SK-N-SH (cell line): Measurements from ENCODE around the gene FGD2.

Experiments used
- CHD2 ChIP-seq: fragments of 150-350 bp; IDR thresholded peaks from 2 replicates; pipeline ENCODE4 v1.6.1; 2018; ENCODE audit warnings: low read length; ENCODE audit not compliant: partially characterized antibody
- ELF1 ChIP-seq: IDR thresholded peaks from 2 replicates; pipeline ENCODE4 v1.4.0; 2012
- FOXM1 ChIP-seq: IDR thresholded peaks from 2 replicates; pipeline ENCODE4 v1.4.0; 2012; ENCODE audit warnings: low read depth, mild to moderate bottlenecking
- NRF1 ChIP-seq: IDR thresholded peaks from 2 replicates; pipeline ENCODE4 v1.6.1; 2012; ENCODE audit warnings: low read depth, mild to moderate bottlenecking, low read length
- PBX3 ChIP-seq: IDR thresholded peaks from 2 replicates; pipeline ENCODE4; 2012
- POLR2AphosphoS5 ChIP-seq: IDR thresholded peaks from 2 replicates; pipeline ENCODE4 v1.6.1; 2012; ENCODE audit warnings: low read depth, low read length
- RAD21 ChIP-seq: IDR thresholded peaks from 2 replicates; pipeline ENCODE4 v1.6.1; 2012; ENCODE audit warnings: mild to moderate bottlenecking, low read length
- RCOR1 ChIP-seq: fragments of 150-350 bp; IDR thresholded peaks from 2 replicates; pipeline ENCODE4 v1.6.1; 2017; ENCODE audit warnings: antibody characterized with exemption, low read length
- RXRA ChIP-seq: IDR thresholded peaks from 2 replicates; pipeline ENCODE4 v1.4.0; 2012; ENCODE audit warnings: low read depth, mild to moderate bottlenecking, borderline replicate concordance
- USF2 ChIP-seq: fragments of 150-350 bp; IDR thresholded peaks from 2 replicates; pipeline ENCODE4 v1.6.1; 2017; ENCODE audit warnings: antibody characterized with exemption, low read length, low read depth, borderline replicate concordance
- YY1 ChIP-seq: IDR thresholded peaks from 2 replicates; pipeline ENCODE4 v1.4.0; 2012; ENCODE audit warnings: low read depth, mild to moderate bottlenecking
- TF ChIP-seq, protein P1 (sequence below): IDR thresholded peaks from 2 replicates; pipeline ENCODE4 v1.4.0; 2012; ENCODE audit warnings: low read depth, borderline replicate concordance
- TF ChIP-seq, protein P2 (sequence below): fragments of 200-600 bp; sonication (generic); IDR thresholded peaks from 2 replicates; pipeline ENCODE4 v1.6.1; 2017; ENCODE audit warnings: antibody characterized with exemption, mild to moderate bottlenecking, moderate library complexity

- TF ChIP-seq YY1 (no peak), USF2 (no peak), PBX3 (no peak), RCOR1 (no peak), FOXM1 (no peak), RXRA (no peak), CHD2 (no peak), NRF1 (no peak), ELF1 (no peak), RAD21 (no peak), POLR2AphosphoS5 (no peak)
- TF ChIP-seq, protein P1, sequence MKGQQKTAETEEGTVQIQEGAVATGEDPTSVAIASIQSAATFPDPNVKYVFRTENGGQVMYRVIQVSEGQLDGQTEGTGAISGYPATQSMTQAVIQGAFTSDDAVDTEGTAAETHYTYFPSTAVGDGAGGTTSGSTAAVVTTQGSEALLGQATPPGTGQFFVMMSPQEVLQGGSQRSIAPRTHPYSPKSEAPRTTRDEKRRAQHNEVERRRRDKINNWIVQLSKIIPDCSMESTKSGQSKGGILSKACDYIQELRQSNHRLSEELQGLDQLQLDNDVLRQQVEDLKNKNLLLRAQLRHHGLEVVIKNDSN: no peak
- TF ChIP-seq, protein P2, sequence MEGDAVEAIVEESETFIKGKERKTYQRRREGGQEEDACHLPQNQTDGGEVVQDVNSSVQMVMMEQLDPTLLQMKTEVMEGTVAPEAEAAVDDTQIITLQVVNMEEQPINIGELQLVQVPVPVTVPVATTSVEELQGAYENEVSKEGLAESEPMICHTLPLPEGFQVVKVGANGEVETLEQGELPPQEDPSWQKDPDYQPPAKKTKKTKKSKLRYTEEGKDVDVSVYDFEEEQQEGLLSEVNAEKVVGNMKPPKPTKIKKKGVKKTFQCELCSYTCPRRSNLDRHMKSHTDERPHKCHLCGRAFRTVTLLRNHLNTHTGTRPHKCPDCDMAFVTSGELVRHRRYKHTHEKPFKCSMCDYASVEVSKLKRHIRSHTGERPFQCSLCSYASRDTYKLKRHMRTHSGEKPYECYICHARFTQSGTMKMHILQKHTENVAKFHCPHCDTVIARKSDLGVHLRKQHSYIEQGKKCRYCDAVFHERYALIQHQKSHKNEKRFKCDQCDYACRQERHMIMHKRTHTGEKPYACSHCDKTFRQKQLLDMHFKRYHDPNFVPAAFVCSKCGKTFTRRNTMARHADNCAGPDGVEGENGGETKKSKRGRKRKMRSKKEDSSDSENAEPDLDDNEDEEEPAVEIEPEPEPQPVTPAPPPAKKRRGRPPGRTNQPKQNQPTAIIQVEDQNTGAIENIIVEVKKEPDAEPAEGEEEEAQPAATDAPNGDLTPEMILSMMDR: no peak
Observed at GRCh38 chr6:37072526-37072925, 67.1 kb downstream of the FGD2 start.
